ENCODE data around the gene CHST7.

The CHST7 gene

GRCh38 chrX:46573892-46574773, 568 bp downstream of the CHST7 start:
- peak; percentile 40 for DNase-seq

GRCh38 chrX:46574774-46575381, 1.3 kb downstream of the CHST7 start:
- DNase-seq, result peak; percentile 15

- DNase-seq, result no peak
Observed at GRCh38 chrX:46575586-46575985, 2.0 kb downstream of the CHST7 start.

GRCh38 chrX:46575991-46576392, 2.4 kb downstream of the CHST7 start:
- no peak for DNase-seq

- DNase-seq, result no peak
Observed at GRCh38 chrX:46576458-46576857, 2.9 kb downstream of the CHST7 start.

GRCh38 chrX:46577221-46578005, 3.8 kb downstream of the CHST7 start:
- DNase-seq, result no peak

- no peak for DNase-seq
Observed at GRCh38 chrX:46579250-46579649, 5.7 kb downstream of the CHST7 start.

GRCh38 chrX:46580613-46581012, 7.0 kb downstream of the CHST7 start:
- DNase-seq, result no peak

- DNase-seq, result no peak
Observed at GRCh38 chrX:46582325-46582724, 8.8 kb downstream of the CHST7 start.

GRCh38 chrX:46582966-46583365, 9.4 kb downstream of the CHST7 start:
- no peak for DNase-seq

GRCh38 chrX:46584736-46585135, 11.2 kb downstream of the CHST7 start:
- no peak for DNase-seq

- no peak for DNase-seq
Observed at GRCh38 chrX:46587158-46587557, 13.6 kb downstream of the CHST7 start.

- no peak for DNase-seq
Observed at GRCh38 chrX:46587753-46588171, 14.2 kb downstream of the CHST7 start.

- DNase-seq, result no peak
Observed at GRCh38 chrX:46588263-46588662, 14.7 kb downstream of the CHST7 start.

- DNase-seq, result no peak
Observed at GRCh38 chrX:46589977-46590723, 16.6 kb downstream of the CHST7 start.

GRCh38 chrX:46595084-46595483, 21.5 kb downstream of the CHST7 start:
- no peak for DNase-seq

- DNase-seq, result no peak
Observed at GRCh38 chrX:46597208-46597607, 23.6 kb downstream of the CHST7 start.

- no peak for DNase-seq
Observed at GRCh38 chrX:46597771-46598170, 24.2 kb downstream of the CHST7 start.

- no peak for DNase-seq
Observed at GRCh38 chrX:46599051-46599560, 25.5 kb downstream of the CHST7 start.

GRCh38 chrX:46601283-46601682, 27.7 kb downstream of the CHST7 start:
- no peak for DNase-seq

- DNase-seq, result no peak
Observed at GRCh38 chrX:46602468-46603102, 29.0 kb downstream of the CHST7 start.

- no peak for DNase-seq
Observed at GRCh38 chrX:46607916-46608315, 34.4 kb downstream of the CHST7 start.
